OCI-LY1 (cell line): Measurements from ENCODE around the gene COL19A1.

Experiments
- H2AFZ ChIP-seq: fragments of 200-600 bp; sonication (generic), shearing (Covaris generic); 2 replicates; pipeline ENCODE4 v1.6.0; 2014; ENCODE audit warnings: antibody characterized with exemption, mild to moderate bottlenecking, low read length
- H3F3A ChIP-seq: fragments of 200-600 bp; sonication (generic), shearing (Covaris generic); 2 replicates; pipeline ENCODE4 v1.6.0; 2014; ENCODE audit warnings: mild to moderate bottlenecking, antibody characterized with exemption, low read length, moderate library complexity; ENCODE audit not compliant: insufficient read depth
- H3K27ac ChIP-seq: fragments of 200-600 bp; sonication (generic); 2 replicates; pipeline ENCODE4 v1.5.1; 2014; ENCODE audit warnings: low read length, mixed run types, mild to moderate bottlenecking, low read depth; ENCODE audit not compliant: poor library complexity, severe bottlenecking
- H3K27me3 ChIP-seq: fragments of 200-600 bp; sonication (generic); 2 replicates; pipeline ENCODE4 v1.6.0; 2014; ENCODE audit warnings: antibody characterized with exemption, mild to moderate bottlenecking, low read length, moderate library complexity; ENCODE audit not compliant: insufficient read depth
- H3K36me3 ChIP-seq: fragments of 200-600 bp; sonication (generic); 2 replicates; pipeline ENCODE4 v1.6.1; 2014; ENCODE audit warnings: mild to moderate bottlenecking, antibody characterized with exemption, low read length, moderate library complexity, mixed read lengths; ENCODE audit not compliant: insufficient read depth
- H3K4me1 ChIP-seq: fragments of 200-600 bp; sonication (generic); 2 replicates; pipeline ENCODE4 v1.5.1; 2014; ENCODE audit warnings: mild to moderate bottlenecking, low read length, moderate library complexity; ENCODE audit not compliant: insufficient read depth, severe bottlenecking
- H3K4me2 ChIP-seq: fragments of 200-600 bp; sonication (generic), shearing (Covaris generic); 2 replicates; pipeline ENCODE4 v1.6.1; 2014; ENCODE audit warnings: low read length
- H3K4me3 ChIP-seq: fragments of 200-600 bp; sonication (generic); 2 replicates; pipeline ENCODE4 v1.5.1; 2014; ENCODE audit warnings: low read length, low read depth, mild to moderate bottlenecking, mixed read lengths; ENCODE audit not compliant: poor library complexity, severe bottlenecking
- H3K79me2 ChIP-seq: fragments of 200-600 bp; shearing (Covaris generic); 2 replicates; pipeline ENCODE4 v1.6.1; 2016; ENCODE audit warnings: mixed run types, low read length, mixed read lengths; ENCODE audit not compliant: insufficient read depth
- H3K9ac ChIP-seq: fragments of 200-600 bp; sonication (generic), shearing (Covaris generic); 2 replicates; pipeline ENCODE4 v1.6.1; 2014; ENCODE audit warnings: mild to moderate bottlenecking, low read length, mixed read lengths
- H3K9me2 ChIP-seq: fragments of 200-600 bp; sonication (generic), shearing (Covaris generic); 2 replicates; pipeline ENCODE4 v1.6.1; 2014; ENCODE audit warnings: low read depth, mild to moderate bottlenecking, low read length, mixed read lengths
- H3K9me3 ChIP-seq: fragments of 200-600 bp; shearing (Covaris generic); 2 replicates; pipeline ENCODE4 v1.6.1; 2014; ENCODE audit warnings: low read length, mixed read lengths
- H4K20me1 ChIP-seq: fragments of 200-600 bp; sonication (generic), shearing (Covaris generic); 2 replicates; pipeline ENCODE4 v1.6.0; 2016; ENCODE audit warnings: mild to moderate bottlenecking, low read length; ENCODE audit not compliant: insufficient read depth
- EZH2 ChIP-seq: fragments of 200-600 bp; sonication (generic), shearing (Covaris generic); IDR thresholded peaks from 2 replicates; pipeline ENCODE4 v1.8.0; 2017; ENCODE audit warnings: borderline replicate concordance, mixed run types, mild to moderate bottlenecking, antibody characterized with exemption, low read length, moderate library complexity, mixed read lengths
- TF ChIP-seq, protein P1 (sequence below): fragments of 200-600 bp; sonication (generic), shearing (Covaris generic); IDR thresholded peaks from 2 replicates; pipeline ENCODE4 v1.5.1; 2017; ENCODE audit warnings: mild to moderate bottlenecking, antibody characterized with exemption, low read length, moderate library complexity, mixed read lengths

COL19A1 gene

DNA sequence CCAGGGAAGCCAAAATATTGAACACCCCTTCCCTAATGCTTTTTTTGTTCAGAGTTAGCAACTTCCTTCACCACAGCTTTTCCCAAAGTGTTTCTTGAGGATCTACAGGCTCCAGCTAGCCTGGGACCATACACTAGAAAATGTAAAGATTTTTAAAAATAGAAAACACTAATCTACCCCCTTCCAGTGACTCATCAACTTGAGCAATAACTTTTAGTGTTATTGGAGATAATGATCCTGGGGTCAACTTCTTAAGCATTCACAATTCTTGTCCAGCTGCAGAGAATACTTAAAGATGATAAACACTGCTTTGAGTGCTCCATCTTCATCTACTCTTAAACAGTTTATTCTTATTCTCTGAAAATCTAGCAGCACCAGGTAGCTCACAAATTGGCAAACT is 304.9 kb downstream of the COL19A1 start:
- no peaks in the 10 kb centered on the region for H3K27me3 ChIP-seq
- H3F3A ChIP-seq = no peaks in the 10 kb centered on the region
- no peak overlapping the region for H2AFZ ChIP-seq
- H3K36me3 ChIP-seq = no peaks in the 10 kb centered on the region
- no peaks in the 10 kb centered on the region for H3K9me3 ChIP-seq
- TF ChIP-seq, protein P1, sequence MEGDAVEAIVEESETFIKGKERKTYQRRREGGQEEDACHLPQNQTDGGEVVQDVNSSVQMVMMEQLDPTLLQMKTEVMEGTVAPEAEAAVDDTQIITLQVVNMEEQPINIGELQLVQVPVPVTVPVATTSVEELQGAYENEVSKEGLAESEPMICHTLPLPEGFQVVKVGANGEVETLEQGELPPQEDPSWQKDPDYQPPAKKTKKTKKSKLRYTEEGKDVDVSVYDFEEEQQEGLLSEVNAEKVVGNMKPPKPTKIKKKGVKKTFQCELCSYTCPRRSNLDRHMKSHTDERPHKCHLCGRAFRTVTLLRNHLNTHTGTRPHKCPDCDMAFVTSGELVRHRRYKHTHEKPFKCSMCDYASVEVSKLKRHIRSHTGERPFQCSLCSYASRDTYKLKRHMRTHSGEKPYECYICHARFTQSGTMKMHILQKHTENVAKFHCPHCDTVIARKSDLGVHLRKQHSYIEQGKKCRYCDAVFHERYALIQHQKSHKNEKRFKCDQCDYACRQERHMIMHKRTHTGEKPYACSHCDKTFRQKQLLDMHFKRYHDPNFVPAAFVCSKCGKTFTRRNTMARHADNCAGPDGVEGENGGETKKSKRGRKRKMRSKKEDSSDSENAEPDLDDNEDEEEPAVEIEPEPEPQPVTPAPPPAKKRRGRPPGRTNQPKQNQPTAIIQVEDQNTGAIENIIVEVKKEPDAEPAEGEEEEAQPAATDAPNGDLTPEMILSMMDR = no peak
- TF ChIP-seq EZH2 = no peak
- H3K27ac ChIP-seq = no peak overlapping the region
- H3K9ac ChIP-seq = no peak overlapping the region
- H3K9me2 ChIP-seq = no peaks in the 10 kb centered on the region
- no peaks in the 10 kb centered on the region; the same call in 1 of the 2 replicates for H4K20me1 ChIP-seq
- no peaks in the 10 kb centered on the region for H3K4me1 ChIP-seq
- no peaks in the 10 kb centered on the region for H3K79me2 ChIP-seq
- no peak overlapping the region for H3K4me2 ChIP-seq
- H3K4me3 ChIP-seq = no peak overlapping the region

DNA sequence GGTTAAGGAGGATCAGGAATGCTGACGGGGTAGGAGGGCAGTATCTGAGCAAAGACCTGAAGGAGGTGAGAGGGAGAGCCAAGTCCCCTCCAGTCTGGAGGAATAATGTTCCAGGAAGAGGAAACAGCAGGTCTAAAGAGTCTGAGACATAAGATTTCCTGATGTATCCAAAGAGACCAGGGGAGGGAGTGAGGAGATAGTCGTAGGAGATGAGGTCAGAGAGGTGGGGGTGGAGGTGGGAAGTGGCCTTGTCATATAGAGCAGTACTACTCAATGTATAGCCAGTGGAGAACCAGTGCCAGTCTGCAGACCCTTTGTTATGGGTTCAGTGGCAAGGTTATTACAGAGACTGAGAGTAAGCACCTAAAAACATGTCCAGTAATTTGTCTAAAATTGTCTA is 305.9 kb downstream of the COL19A1 start:
- Histone ChIP-seq H3K4me3 (no peak overlapping the region), H3K9me3 (no peaks in the 10 kb centered on the region), H3K9me2 (no peaks in the 10 kb centered on the region), H2AFZ (no peak overlapping the region), H3K27ac (no peak overlapping the region), H3F3A (no peaks in the 10 kb centered on the region), H3K36me3 (no peaks in the 10 kb centered on the region), H3K79me2 (no peaks in the 10 kb centered on the region), H3K4me2 (no peak overlapping the region), H3K9ac (no peak overlapping the region), H3K27me3 (no peaks in the 10 kb centered on the region), H4K20me1 (no peaks in the 10 kb centered on the region; the same call in 1 of the 2 replicates), H3K4me1 (no peaks in the 10 kb centered on the region)
- no peak for TF ChIP-seq EZH2
- TF ChIP-seq, protein P1 = no peak

DNA sequence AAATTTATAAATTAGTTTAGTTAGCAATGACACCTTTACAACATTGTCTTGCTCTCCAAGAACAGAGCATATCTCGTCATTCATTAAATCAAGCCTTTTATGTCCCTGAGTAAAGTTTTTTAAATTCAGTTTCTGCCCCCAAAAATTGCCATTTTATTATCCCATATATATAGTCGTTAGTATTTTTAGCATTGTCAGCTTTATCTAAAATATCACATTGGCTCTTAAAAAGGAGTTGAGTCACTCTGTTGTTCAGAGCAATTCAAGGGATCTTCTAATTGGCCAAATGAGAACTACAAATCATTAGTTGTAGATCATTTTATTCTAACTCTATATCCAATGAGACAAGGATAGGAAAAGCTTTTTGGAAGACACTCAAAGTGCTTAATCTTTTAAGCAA is 309.4 kb downstream of the COL19A1 start:
- no peaks in the 10 kb centered on the region for H3K79me2 ChIP-seq
- no peak overlapping the region for H2AFZ ChIP-seq
- no peak overlapping the region for H3K4me2 ChIP-seq
- H3F3A ChIP-seq = no peaks in the 10 kb centered on the region
- TF ChIP-seq, protein P1 = no peak
- no peak for TF ChIP-seq EZH2
- H3K4me3 ChIP-seq = no peak overlapping the region
- no peaks in the 10 kb centered on the region for H3K27me3 ChIP-seq
- no peaks in the 10 kb centered on the region; the same call in 1 of the 2 replicates for H4K20me1 ChIP-seq
- no peaks in the 10 kb centered on the region for H3K9me3 ChIP-seq
- no peaks in the 10 kb centered on the region for H3K36me3 ChIP-seq
- no peaks in the 10 kb centered on the region for H3K4me1 ChIP-seq
- H3K9ac ChIP-seq = no peak overlapping the region
- H3K9me2 ChIP-seq = no peaks in the 10 kb centered on the region
- H3K27ac ChIP-seq = no peak overlapping the region
